Keratinocyte (primary cell): ENCODE measurements around the gene RGS9BP. TPM values are rescaled to one million over a fixed set of nuclear protein-coding genes. Genes with fewer than 3 reads are reported as not detected.

Experiments used
- DNase-seq: peaks from one replicate; pipeline ENCODE4 v3.0.0-alpha.2; 2011; ENCODE audit warnings: low read depth, missing footprints, low spot score
- FAIRE-seq: peaks from 2 replicates; lab custom pipeline; 2011; peaks lifted over from hg19 to GRCh38; lab: Jason Lieb, UNC
- H2AFZ ChIP-seq: 2 replicates; pipeline ENCODE4 v1.6.0; 2012; ENCODE audit warnings: low read length, control low read depth, inconsistent platforms; ENCODE audit not compliant: control insufficient read depth
- H3K27ac ChIP-seq: 2 replicates; pipeline ENCODE4 v1.5.1; 2011; ENCODE audit warnings: low read length; ENCODE audit not compliant: control insufficient read depth, insufficient read depth
- H3K27me3 ChIP-seq: 3 replicates; pipeline ENCODE4 v1.6.0; 2011; ENCODE audit warnings: low read length; ENCODE audit not compliant: control insufficient read depth, insufficient read depth; ENCODE audit errors: extremely low read depth
- H3K36me3 ChIP-seq, 2 experiments: 2 replicates in 1 of 2; 3 replicates in 1 of 2; pipeline ENCODE4 v1.5.1; 2011; ENCODE audit warnings: low read length in 2 of 2, mild to moderate bottlenecking in 1 of 2; ENCODE audit not compliant: control insufficient read depth in 2 of 2, insufficient read depth in 2 of 2; ENCODE audit errors: extremely low read depth in 1 of 2
- H3K4me1 ChIP-seq: 3 replicates; pipeline ENCODE4 v1.5.1; 2011; ENCODE audit warnings: low read length; ENCODE audit not compliant: control insufficient read depth, insufficient read depth; ENCODE audit errors: extremely low read depth
- H3K4me2 ChIP-seq: 3 replicates; pipeline ENCODE4 v1.6.0; 2011; ENCODE audit warnings: low read depth, low read length; ENCODE audit not compliant: control insufficient read depth, insufficient read depth; ENCODE audit errors: extremely low read depth
- H3K4me3 ChIP-seq, 3 experiments: fragments of 200-600 bp in 1 of 3; sonication (generic) in 1 of 3; 2 replicates in 2 of 3; 3 replicates in 1 of 3; pipeline ENCODE4 v1.5.1; 2011 to 2016; ENCODE audit warnings: low read length in 3 of 3, mild to moderate bottlenecking in 3 of 3, control low read depth in 2 of 3, inconsistent platforms in 1 of 3, low read depth in 1 of 3, mixed read lengths in 1 of 3, mixed run types in 1 of 3, moderate library complexity in 1 of 3; ENCODE audit not compliant: control insufficient read depth in 2 of 3, insufficient read depth in 2 of 3; ENCODE audit errors: extremely low read depth in 1 of 3
- H3K79me2 ChIP-seq: 2 replicates; pipeline ENCODE4 v1.6.0; 2012; ENCODE audit warnings: low read length; ENCODE audit not compliant: control insufficient read depth, insufficient read depth
- H3K9ac ChIP-seq: 3 replicates; pipeline ENCODE4 v1.6.0; 2011; ENCODE audit warnings: low read length; ENCODE audit not compliant: control insufficient read depth, insufficient read depth; ENCODE audit errors: extremely low read depth
- H3K9me1 ChIP-seq: 3 replicates; pipeline ENCODE4 v1.6.0; 2011; ENCODE audit warnings: low read length; ENCODE audit not compliant: control insufficient read depth, insufficient read depth; ENCODE audit errors: extremely low read depth
- H3K9me3 ChIP-seq: 2 replicates; pipeline ENCODE4 v1.5.1; 2012; ENCODE audit warnings: low read depth, low read length; ENCODE audit not compliant: control insufficient read depth
- H4K20me1 ChIP-seq: 3 replicates; pipeline ENCODE4 v1.6.0; 2011; ENCODE audit warnings: low read length; ENCODE audit not compliant: control insufficient read depth, insufficient read depth; ENCODE audit errors: extremely low read depth
- CTCF ChIP-seq, 3 experiments: IDR thresholded peaks in 1 of 3; conservative IDR thresholded peaks in 1 of 3; optimal IDR thresholded peaks in 1 of 3; 2 replicates in 2 of 3; 3 replicates in 1 of 3; pipeline versions ENCODE3 to v1.5.1; 2011; ENCODE audit warnings: low read length in 3 of 3, mild to moderate bottlenecking in 3 of 3, moderate library complexity in 2 of 3, control low read depth in 1 of 3, inconsistent platforms in 1 of 3; ENCODE audit not compliant: insufficient read depth in 2 of 3; ENCODE audit errors: extremely low read depth in 1 of 3
- EZH2 ChIP-seq: IDR thresholded peaks from one replicate; pipeline ENCODE4 v1.6.1; 2012; ENCODE audit warnings: inconsistent platforms, mild to moderate bottlenecking, low read length, moderate library complexity
- dilution Hi-C: fragments of 300-500 bp; cut with MboI; formaldehyde crosslinking; loops from one replicate; pipeline ENCODE4 v1.7.0; 2020; ENCODE audit warnings: low sequenced_read_pairs; ENCODE audit not compliant: extremely low pct_ligation_motif_present
- polyA plus RNA-seq, 5 experiments: library from polyadenylated mRNA; depleted of rRNA in 3 of 5; stranded (reverse) in 3 of 5; stranded (forward) in 1 of 5; unstranded in 1 of 5; fragments of >200 nt; gene quantifications; 1 replicate in 1 of 5; 2 replicates in 3 of 5; 3 replicates in 1 of 5; pipeline versions ENCODE4 v1.2.1 to v1.2.3, GENCODE V29; 2011 to 2012; ENCODE audit warnings: missing spikeins in 2 of 5, low read depth in 1 of 5, low replicate concordance in 1 of 5

Gene RGS9BP
- polyA plus RNA-seq, 1 donor (not counting 4 experiments of a cell fraction or from before 2014, with no cell fraction given) = 0.01 TPM

- Histone ChIP-seq H3K4me3 (no peak overlapping the region), H3K27me3 (no peaks in the 10 kb centered on the region), H3K79me2 (peaks cover under 1% of the 10 kb centered on the region), H3K36me3 (peaks cover 28 to 31% of the 10 kb centered on the region in 2 experiments), H4K20me1 (no peaks in the 10 kb centered on the region), H3K9me3 (no peaks in the 10 kb centered on the region), H3K9me1 (no peaks in the 10 kb centered on the region), H3K4me1 (no peaks in the 10 kb centered on the region), H3K9ac (no peak overlapping the region), H2AFZ (no peak overlapping the region), H3K4me2 (no peak overlapping the region), H3K27ac (no peak overlapping the region)
- DNase-seq (no peak), FAIRE-seq (no peak)
- dilution Hi-C loops = no loop called here
- TF ChIP-seq CTCF (optimal IDR thresholded peaks at IDR 0.05 in 1 of 3, IDR thresholded peaks at IDR 0.05 in 1 of 3, conservative IDR thresholded peaks at IDR 0.05 in 1 of 3; ENCODE audit: extremely low read depth in 1 of 3, insufficient read depth in 2 of 3, low read length in 3 of 3) = no peak
- no peak for TF ChIP-seq EZH2
These were observed 29.1 kb upstream of the RGS9BP start for GRCh38 chr19:32646556-32646955.

GRCh38 chr19:32647361-32647760 lies 28.3 kb upstream of the RGS9BP start:
- H3K79me2 ChIP-seq = peaks cover 3% of the 10 kb centered on the region
- H4K20me1 ChIP-seq = no peaks in the 10 kb centered on the region
- no peak for DNase-seq
- H3K9me3 ChIP-seq = no peaks in the 10 kb centered on the region
- peaks cover 25% of the 10 kb centered on the region in 2 experiments for H3K36me3 ChIP-seq
- H3K9ac ChIP-seq = no peak overlapping the region
- H3K27ac ChIP-seq = no peak overlapping the region
- H3K27me3 ChIP-seq = no peaks in the 10 kb centered on the region
- FAIRE-seq = no peak
- no peak overlapping the region for H3K4me2 ChIP-seq
- dilution Hi-C loops = no loop called here
- no peak overlapping the region for H3K4me3 ChIP-seq
- no peak overlapping the region for H2AFZ ChIP-seq
- no peaks in the 10 kb centered on the region for H3K4me1 ChIP-seq
- TF ChIP-seq CTCF (optimal IDR thresholded peaks at IDR 0.05 in 1 of 3, IDR thresholded peaks at IDR 0.05 in 1 of 3, conservative IDR thresholded peaks at IDR 0.05 in 1 of 3; ENCODE audit: extremely low read depth in 1 of 3, insufficient read depth in 2 of 3, low read length in 3 of 3) (no peak), EZH2 (no peak)
- no peaks in the 10 kb centered on the region for H3K9me1 ChIP-seq
